ENCODE results near the gene AURKB. TPM values are rescaled to one million over a fixed set of nuclear protein-coding genes. Genes with fewer than 3 reads are reported as not detected.

The AURKB gene
- total RNA-seq, 4 donors from 2014 or later = 0.79 to 3.0 (median 2.0) TPM; not detected in 1

DNA sequence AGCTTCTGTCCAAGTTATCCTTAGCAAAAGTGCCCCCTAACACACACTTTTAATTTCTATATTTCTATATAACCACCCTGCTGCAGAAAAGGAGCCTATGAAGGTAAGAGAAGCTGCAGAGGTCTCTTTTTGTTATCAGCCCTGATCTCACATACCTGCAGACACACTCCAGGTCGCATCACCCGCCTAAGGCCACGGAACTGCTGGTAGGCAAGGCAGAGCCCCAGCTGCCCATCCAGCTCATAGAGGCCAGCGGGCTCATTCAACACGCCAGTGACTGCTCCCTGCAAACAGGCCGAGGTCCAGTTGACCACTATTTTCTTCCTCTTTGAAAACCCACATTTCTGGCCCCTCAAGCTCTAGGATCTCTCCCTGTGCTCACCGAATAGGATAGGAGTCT, 25.3 kb upstream of the AURKB start:
- DNase-seq (ENCODE audit: low spot score) = no peak
- TF ChIP-seq, protein P1, sequence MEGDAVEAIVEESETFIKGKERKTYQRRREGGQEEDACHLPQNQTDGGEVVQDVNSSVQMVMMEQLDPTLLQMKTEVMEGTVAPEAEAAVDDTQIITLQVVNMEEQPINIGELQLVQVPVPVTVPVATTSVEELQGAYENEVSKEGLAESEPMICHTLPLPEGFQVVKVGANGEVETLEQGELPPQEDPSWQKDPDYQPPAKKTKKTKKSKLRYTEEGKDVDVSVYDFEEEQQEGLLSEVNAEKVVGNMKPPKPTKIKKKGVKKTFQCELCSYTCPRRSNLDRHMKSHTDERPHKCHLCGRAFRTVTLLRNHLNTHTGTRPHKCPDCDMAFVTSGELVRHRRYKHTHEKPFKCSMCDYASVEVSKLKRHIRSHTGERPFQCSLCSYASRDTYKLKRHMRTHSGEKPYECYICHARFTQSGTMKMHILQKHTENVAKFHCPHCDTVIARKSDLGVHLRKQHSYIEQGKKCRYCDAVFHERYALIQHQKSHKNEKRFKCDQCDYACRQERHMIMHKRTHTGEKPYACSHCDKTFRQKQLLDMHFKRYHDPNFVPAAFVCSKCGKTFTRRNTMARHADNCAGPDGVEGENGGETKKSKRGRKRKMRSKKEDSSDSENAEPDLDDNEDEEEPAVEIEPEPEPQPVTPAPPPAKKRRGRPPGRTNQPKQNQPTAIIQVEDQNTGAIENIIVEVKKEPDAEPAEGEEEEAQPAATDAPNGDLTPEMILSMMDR (IDR thresholded peaks at IDR 0.05) = no peak
- ATAC-seq (ENCODE audit: low FRiP score) = no peak

DNA sequence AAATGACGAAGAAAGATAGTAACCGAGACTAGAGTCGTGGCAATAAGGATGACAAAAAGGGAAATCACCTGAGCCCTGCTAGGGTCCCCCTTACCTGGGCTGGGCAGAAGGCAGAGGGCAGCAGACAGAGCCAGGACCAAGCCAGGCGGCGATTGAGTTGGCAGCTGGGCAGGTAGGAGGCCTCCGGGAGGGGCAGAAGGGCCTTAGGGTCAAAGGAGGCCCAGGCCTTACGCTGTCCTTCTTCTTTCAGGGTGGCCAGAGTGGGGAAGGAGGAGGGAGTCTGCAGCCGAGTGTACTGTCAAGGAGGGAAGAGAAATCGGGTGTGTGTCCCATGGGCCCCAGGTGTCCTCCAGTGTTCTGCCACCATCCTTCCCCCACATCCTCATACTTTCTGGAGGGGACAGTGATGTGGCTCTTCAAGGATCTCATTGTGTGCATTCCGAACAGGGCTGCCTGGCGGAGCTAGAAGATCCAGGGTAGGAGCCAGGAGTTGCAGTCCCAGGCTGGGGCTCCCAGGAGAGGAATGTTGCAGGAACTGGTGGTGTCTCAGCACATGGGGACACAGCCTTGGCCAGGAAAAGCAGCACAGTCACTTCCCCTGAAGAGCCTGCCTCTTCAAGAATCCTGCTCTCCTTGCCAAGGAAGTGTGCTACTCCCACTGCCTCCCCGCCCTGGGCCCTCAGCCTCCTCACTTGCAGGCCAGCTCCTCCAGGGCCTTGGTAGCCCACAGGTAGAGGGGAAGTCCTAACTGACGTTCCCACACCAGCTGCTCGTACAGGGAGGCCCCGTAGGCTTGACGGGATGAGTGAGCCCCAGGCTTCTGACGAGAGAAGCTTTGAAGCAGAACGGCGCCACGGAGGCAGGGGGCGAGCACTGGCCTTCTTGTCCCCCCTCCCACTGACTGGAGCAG, 24.2 kb upstream of the AURKB start:
- ATAC-seq (ENCODE audit: low FRiP score) (no peak), DNase-seq (ENCODE audit: low spot score) (no peak)
- TF ChIP-seq, protein P1 (IDR thresholded peaks at IDR 0.05) = no peak

DNA sequence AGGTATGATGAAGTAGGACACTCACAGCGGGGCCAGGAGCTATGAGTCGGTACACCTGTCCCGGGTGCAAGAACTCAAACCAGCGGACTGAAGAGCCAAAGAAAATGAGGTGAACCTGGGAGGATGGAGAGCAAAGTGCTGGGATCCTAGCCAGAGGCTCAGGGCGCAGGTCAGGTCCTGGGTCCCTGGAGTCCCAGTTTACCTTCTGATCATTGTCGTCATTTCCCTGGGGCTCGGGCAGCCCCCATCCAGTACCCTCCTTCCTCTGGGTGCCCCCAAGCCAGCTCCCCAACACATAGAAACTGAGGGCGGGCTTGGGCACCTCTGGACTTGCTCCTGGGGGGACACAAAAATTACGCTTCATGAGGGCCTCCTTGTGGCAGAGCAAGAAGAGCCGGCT, 21.3 kb upstream of the AURKB start:
- DNase-seq (ENCODE audit: low spot score) (no peak), ATAC-seq (ENCODE audit: low FRiP score) (no peak)
- TF ChIP-seq, protein P1 (IDR thresholded peaks at IDR 0.05) = no peak

DNA sequence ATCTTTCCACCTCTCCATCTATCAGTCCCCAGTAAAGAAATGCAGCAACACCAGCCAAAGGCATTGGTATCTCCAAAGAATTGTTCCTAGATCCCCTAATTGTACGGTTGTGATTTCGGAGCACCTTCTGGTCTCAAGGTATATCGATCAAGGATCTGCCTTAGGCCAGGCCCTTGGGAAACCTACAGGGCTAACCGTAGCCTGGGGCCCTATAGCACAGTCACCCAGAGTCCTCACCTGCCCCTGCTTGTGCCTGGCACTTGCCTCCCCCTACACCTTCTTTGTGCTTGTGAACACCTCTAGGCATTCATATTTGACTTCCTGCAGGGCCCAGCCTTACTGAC, 16.8 kb upstream of the AURKB start:
- DNase-seq (ENCODE audit: low spot score) (no peak), ATAC-seq (ENCODE audit: low FRiP score) (no peak)
- TF ChIP-seq, protein P1 (IDR thresholded peaks at IDR 0.05) = no peak

DNA sequence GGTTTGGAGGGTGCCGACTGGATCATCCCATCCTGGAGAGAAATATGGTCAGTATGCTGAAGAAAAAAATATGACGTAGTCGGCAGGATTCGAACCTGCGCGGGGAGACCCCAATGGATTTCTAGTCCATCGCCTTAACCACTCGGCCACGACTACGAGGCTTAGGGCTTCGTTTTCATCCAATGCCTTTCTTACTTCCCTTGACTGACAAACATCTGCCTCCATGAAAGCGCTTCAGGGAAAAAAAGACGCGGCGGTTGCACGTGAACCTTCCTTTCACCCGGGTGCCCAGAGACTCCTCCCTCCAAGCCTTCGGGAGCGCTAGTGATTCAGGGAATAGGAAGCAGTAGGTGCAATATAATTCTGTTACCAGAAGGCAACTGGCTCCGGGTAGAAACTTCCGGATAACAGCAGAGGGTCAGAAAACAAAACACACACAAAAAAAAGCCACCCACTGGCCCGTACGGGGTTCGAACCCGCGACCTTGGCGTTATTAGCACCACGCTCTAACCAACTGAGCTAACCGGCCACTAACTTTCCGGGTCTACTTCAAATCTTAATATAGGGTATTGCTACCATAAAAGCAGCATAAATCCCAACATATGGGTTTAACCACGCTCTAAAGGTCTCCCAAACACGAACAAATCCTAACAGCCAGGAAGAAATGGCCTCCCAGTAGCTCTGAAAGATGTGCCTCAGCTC, 16.3 kb upstream of the AURKB start:
- ATAC-seq (ENCODE audit: low FRiP score) (peak; percentile 6), DNase-seq (ENCODE audit: low spot score) (no peak)

DNA sequence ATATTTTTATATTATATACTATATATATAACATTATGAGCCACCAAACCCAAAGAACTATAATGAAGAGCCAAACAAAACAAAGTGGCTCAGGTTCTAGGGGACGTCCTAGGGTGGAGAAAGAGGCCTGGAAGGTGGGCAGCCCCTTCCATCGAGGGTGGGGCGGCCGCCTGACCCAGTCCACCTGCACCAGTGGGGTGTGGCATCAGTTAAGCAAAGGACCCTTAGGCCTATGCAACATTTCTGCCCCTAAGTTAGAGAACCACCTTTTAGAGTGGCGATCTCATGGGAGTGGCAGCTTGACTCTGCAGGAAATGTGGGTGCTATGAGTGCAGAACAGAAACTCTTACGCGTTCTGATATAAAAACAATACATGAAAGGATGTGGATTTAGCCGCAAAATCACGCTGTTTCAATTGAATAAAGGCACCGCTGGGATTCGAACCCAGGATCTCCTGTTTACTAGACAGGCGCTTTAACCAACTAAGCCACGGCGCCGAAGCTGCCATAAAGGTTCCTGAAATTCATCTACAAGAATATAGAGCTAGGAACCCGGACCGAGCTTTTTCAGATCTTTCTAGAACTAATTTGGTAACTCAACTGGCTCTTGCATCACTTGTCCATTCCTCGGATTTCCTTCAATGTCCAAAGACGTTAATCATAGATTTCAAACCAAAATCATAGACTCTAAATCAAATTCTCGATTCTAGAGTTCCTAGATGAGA, 15.6 kb upstream of the AURKB start:
- ATAC-seq (ENCODE audit: low FRiP score) (no peak), DNase-seq (ENCODE audit: low spot score) (no peak)
- TF ChIP-seq, protein P1 (IDR thresholded peaks at IDR 0.05) = no peak

More for the DNA sequence above, 16.3 kb upstream of the AURKB start:
- TF ChIP-seq, protein P1 (IDR thresholded peaks at IDR 0.05) = no peak
